K562 (cell line): ENCODE measurements around the gene NFIC. TPM values are rescaled to one million over a fixed set of nuclear protein-coding genes. Genes with fewer than 3 reads are reported as not detected.
A peak's percentile ranks its signal among the peaks of the same experiment; 100 is the strongest.

Experiments
- ARHGAP35 ChIP-seq: fragments of 450-650 bp; IDR thresholded peaks from 2 replicates; pipeline ENCODE4 v1.6.1; 2018; ENCODE audit not compliant: partially characterized antibody
- BCL6 ChIP-seq: fragments of 250-450 bp; sonication (Bioruptor Pico); IDR thresholded peaks from 2 replicates; pipeline ENCODE4 v1.4.0; 2020
- FOXA3 ChIP-seq, 2 experiments: fragments of 450-650 bp in 1 of 2; sonication (generic) in 1 of 2; formaldehyde crosslinking; IDR thresholded peaks in 1 of 2; conservative IDR thresholded peaks in 1 of 2; 2 replicates each; pipeline versions ENCODE4 v1.4.0 to v1.8.0; 2020 to 2022; ENCODE audit warnings: mild to moderate bottlenecking in 2 of 2, missing genetic modification reagents in 1 of 2
- HLTF ChIP-seq: fragments of 450-650 bp; IDR thresholded peaks from 2 replicates; pipeline ENCODE4 v1.6.1; 2016
- MAFK ChIP-seq: IDR thresholded peaks from 2 replicates; pipeline ENCODE4 v1.6.1; 2011; ENCODE audit warnings: low read length, improper control_type of control experiment
- MAX ChIP-seq: sonication (generic); formaldehyde crosslinking; IDR thresholded peaks from 2 replicates; pipeline ENCODE4 v1.9.0; 2022; ENCODE audit warnings: mild to moderate bottlenecking, missing genetic modification reagents
- MEF2A ChIP-seq: IDR thresholded peaks from 2 replicates; pipeline ENCODE4 v1.6.1; 2011; ENCODE audit warnings: low read depth, mild to moderate bottlenecking, low read length, moderate library complexity; ENCODE audit not compliant: control insufficient read depth
- NFYB ChIP-seq: IDR thresholded peaks from 2 replicates; pipeline ENCODE4 v1.6.1; 2011; ENCODE audit warnings: mild to moderate bottlenecking, moderate library complexity; ENCODE audit not compliant: insufficient read length; ENCODE audit errors: extremely low read depth
- NR2C2 ChIP-seq, 2 experiments: fragments of 200-800 bp in 1 of 2; sonication (Bioruptor generic) in 1 of 2; sonication (generic) in 1 of 2; formaldehyde crosslinking in 1 of 2; IDR thresholded peaks; 2 replicates each; pipeline versions ENCODE4 v1.6.1 to v1.8.0; 2016 to 2022; ENCODE audit warnings: mild to moderate bottlenecking in 1 of 2, missing compliant biosample characterization in 1 of 2, missing genetic modification characterization in 1 of 2, missing genetic modification reagents in 1 of 2
- NR4A1 ChIP-seq, 2 experiments: fragments of 250-450 bp in 1 of 2; fragments of 450-650 bp in 1 of 2; sonication (Bioruptor Pico) in 1 of 2; IDR thresholded peaks; 2 replicates each; pipeline versions ENCODE4 v1.4.0 to v1.6.1; 2016 to 2020; ENCODE audit warnings: mild to moderate bottlenecking in 2 of 2, missing compliant biosample characterization in 1 of 2, missing genetic modification characterization in 1 of 2, moderate library complexity in 1 of 2
- PML ChIP-seq: IDR thresholded peaks from 2 replicates; pipeline ENCODE4 v1.6.1; 2012; ENCODE audit warnings: low read length, inconsistent platforms
- RBM22 ChIP-seq: fragments of 200-400 bp; formaldehyde crosslinking; IDR thresholded peaks from 2 replicates; pipeline ENCODE4 v1.6.1; 2018; ENCODE audit warnings: low read length, low read depth; ENCODE audit not compliant: poor library complexity, severe bottlenecking
- SP2 ChIP-seq: IDR thresholded peaks from 2 replicates; pipeline ENCODE4 v1.6.1; 2011; ENCODE audit warnings: mild to moderate bottlenecking, low read depth, low read length, moderate library complexity; ENCODE audit not compliant: poor library complexity, severe bottlenecking; ENCODE audit errors: extremely low read depth
- TARDBP ChIP-seq: fragments of 450-650 bp; IDR thresholded peaks from 2 replicates; pipeline ENCODE4 v1.6.1; 2016
- TGIF2 ChIP-seq: sonication (generic); formaldehyde crosslinking; IDR thresholded peaks from 2 replicates; pipeline ENCODE4 v1.8.1; 2022; ENCODE audit warnings: mild to moderate bottlenecking, missing genetic modification reagents, moderate library complexity
- ZNF217 ChIP-seq: sonication (generic); formaldehyde crosslinking; IDR thresholded peaks from 2 replicates; pipeline ENCODE4 v1.8.0; 2022; ENCODE audit warnings: mild to moderate bottlenecking, missing genetic modification reagents
- ZNF766 ChIP-seq: fragments of 200-800 bp; sonication (Bioruptor generic); conservative IDR thresholded peaks from 2 replicates; pipeline ENCODE4 v1.6.1; 2016; ENCODE audit warnings: missing genetic modification characterization, missing compliant biosample characterization
- polyA plus RNA-seq, 8 experiments: library from polyadenylated mRNA; depleted of rRNA in 4 of 8; stranded (reverse) in 5 of 8; unstranded in 3 of 8; fragments of >200 nt; fragmentation: Nextera tagmentation in 2 of 8; fragmentation: Illumina TruSeq in 1 of 8; extraction: Ambion mirVana in 2 of 8; extraction: Trizol in 1 of 8; gene quantifications; 2 replicates each; pipeline versions ENCODE4 v1.2.1 to v1.2.3, GENCODE V29; 2011 to 2014; ENCODE audit warnings: inconsistent platforms in 1 of 8, missing spikeins in 1 of 8
- total RNA-seq, 7 experiments: library from RNA; depleted of rRNA in 6 of 7; stranded (reverse); fragments of >200 nt in 6 of 7; fragmentation: Illumina TruSeq in 2 of 7; extraction: Trizol in 2 of 7; gene quantifications; 2 replicates each; pipeline versions ENCODE4 v1.2.1 to v1.2.3, GENCODE V29; 2011 to 2021; ENCODE audit warnings: low replicate concordance in 1 of 7
- TF ChIP-seq, protein P1 (sequence below), 2 experiments: fragments of 150-350 bp in 1 of 2; IDR thresholded peaks; 2 replicates each; pipeline ENCODE4 v1.6.1; 2012 to 2016; ENCODE audit warnings: low read depth in 2 of 2, low read length in 2 of 2, mild to moderate bottlenecking in 1 of 2, moderate library complexity in 1 of 2
- TF ChIP-seq, protein P2 (sequence below): sonication (generic); formaldehyde crosslinking; IDR thresholded peaks from 2 replicates; pipeline ENCODE4 v1.8.0; 2022; ENCODE audit warnings: missing genetic modification reagents, mild to moderate bottlenecking, borderline replicate concordance

Gene NFIC
- total and polyA plus RNA-seq, 9 of the 15 experiments (the other 6 are each of a cell fraction or from before 2014, with no cell fraction given): 0.71 to 62.1 (median 6.9) TPM

DNA sequence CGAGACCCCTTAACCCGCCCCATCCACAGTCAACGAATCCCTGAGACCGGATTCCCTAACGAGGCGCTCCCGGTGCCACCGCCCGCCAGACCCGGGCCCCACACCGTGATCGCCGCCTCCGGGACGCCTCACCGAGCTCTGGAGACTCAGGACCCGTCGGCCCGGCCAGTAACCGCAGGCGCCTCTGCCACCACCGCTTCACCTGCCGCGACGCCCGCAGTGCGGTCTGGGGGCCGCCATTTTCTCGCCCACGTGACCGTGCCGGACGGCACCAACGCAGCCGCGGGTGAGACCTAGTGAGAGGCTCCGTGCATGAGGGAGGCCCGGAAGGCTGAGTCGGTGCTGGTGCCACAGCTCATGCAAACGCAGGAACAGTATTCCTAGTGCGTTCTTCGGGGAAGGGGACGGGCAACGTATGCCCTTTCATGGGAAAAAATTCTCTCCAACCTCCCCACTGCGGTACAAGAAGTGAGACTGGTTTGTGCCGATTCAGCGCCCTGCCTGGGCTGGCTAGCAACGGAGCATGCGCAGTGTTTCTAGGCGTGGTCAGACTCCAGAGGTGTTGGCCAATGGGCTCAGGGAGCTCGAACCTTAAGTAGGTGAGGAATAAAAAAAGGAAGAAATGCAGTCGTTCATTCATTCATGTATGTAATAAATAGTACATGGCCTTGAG, 134.2 kb downstream of the NFIC start, which contains the start of gene DOHH (continued):
- TF ChIP-seq, protein P1, sequence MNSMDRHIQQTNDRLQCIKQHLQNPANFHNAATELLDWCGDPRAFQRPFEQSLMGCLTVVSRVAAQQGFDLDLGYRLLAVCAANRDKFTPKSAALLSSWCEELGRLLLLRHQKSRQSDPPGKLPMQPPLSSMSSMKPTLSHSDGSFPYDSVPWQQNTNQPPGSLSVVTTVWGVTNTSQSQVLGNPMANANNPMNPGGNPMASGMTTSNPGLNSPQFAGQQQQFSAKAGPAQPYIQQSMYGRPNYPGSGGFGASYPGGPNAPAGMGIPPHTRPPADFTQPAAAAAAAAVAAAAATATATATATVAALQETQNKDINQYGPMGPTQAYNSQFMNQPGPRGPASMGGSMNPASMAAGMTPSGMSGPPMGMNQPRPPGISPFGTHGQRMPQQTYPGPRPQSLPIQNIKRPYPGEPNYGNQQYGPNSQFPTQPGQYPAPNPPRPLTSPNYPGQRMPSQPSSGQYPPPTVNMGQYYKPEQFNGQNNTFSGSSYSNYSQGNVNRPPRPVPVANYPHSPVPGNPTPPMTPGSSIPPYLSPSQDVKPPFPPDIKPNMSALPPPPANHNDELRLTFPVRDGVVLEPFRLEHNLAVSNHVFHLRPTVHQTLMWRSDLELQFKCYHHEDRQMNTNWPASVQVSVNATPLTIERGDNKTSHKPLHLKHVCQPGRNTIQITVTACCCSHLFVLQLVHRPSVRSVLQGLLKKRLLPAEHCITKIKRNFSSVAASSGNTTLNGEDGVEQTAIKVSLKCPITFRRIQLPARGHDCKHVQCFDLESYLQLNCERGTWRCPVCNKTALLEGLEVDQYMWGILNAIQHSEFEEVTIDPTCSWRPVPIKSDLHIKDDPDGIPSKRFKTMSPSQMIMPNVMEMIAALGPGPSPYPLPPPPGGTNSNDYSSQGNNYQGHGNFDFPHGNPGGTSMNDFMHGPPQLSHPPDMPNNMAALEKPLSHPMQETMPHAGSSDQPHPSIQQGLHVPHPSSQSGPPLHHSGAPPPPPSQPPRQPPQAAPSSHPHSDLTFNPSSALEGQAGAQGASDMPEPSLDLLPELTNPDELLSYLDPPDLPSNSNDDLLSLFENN (IDR thresholded peaks at IDR 0.05; ENCODE audit: low read depth in 2 of 2, low read length in 2 of 2): 0 out of 4 replicates have a peak, but pooled peaks of 1 of the 2 experiments have one; percentile 28
- TF ChIP-seq HLTF (no peak), TARDBP (peak; percentile 39; the same call in 1 of the 2 replicates), ZNF766 (no peak), RBM22 (peak; percentile 74), SP2 (no peak), ZNF217 (CRISPR knock-in tag) (no peak), FOXA3 (CRISPR knock-in tag; conservative IDR thresholded peaks at IDR 0.05 in 1 of 2, IDR thresholded peaks at IDR 0.05 in 1 of 2) (0 out of 4 replicates have a peak, but pooled peaks of 1 of the 2 experiments have one; percentile 51), MEF2A (no peak), TGIF2 (0 out of 2 replicates have a peak, but pooled peaks have one; percentile 66), NFYB (peak; percentile 66), PML (peak; percentile 24; the same call in 1 of the 2 replicates), ARHGAP35 (no peak), BCL6 (no peak), NR4A1 (CRISPR knock-in tag; IDR thresholded peaks at IDR 0.05) (0 out of 2 replicates have a peak, but pooled peaks have one; percentile 82), NR4A1 (tag; IDR thresholded peaks at IDR 0.05) (no peak), MAFK (peak; percentile 80), MAX (CRISPR knock-in tag) (peak; percentile 96), NR2C2 (CRISPR knock-in tag; IDR thresholded peaks at IDR 0.05) (peak; percentile 60; the same call in 1 of the 2 replicates), NR2C2 (tag; IDR thresholded peaks at IDR 0.05) (0 out of 2 replicates have a peak, but pooled peaks have one; percentile 32)
- TF ChIP-seq, protein P2, sequence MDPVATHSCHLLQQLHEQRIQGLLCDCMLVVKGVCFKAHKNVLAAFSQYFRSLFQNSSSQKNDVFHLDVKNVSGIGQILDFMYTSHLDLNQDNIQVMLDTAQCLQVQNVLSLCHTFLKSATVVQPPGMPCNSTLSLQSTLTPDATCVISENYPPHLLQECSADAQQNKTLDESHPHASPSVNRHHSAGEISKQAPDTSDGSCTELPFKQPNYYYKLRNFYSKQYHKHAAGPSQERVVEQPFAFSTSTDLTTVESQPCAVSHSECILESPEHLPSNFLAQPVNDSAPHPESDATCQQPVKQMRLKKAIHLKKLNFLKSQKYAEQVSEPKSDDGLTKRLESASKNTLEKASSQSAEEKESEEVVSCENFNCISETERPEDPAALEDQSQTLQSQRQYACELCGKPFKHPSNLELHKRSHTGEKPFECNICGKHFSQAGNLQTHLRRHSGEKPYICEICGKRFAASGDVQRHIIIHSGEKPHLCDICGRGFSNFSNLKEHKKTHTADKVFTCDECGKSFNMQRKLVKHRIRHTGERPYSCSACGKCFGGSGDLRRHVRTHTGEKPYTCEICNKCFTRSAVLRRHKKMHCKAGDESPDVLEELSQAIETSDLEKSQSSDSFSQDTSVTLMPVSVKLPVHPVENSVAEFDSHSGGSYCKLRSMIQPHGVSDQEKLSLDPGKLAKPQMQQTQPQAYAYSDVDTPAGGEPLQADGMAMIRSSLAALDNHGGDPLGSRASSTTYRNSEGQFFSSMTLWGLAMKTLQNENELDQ (CRISPR knock-in tag): no peak
